Limb (tissue), 2 donors: Measurements from ENCODE around the gene VASN.

Source experiments
- DNase-seq, 2 donors: peaks; one replicate each; pipeline ENCODE4 v3.0.0-alpha.2; 2016; ENCODE audit errors: extremely low spot score in 2 of 2

VASN gene

GRCh38 chr16:4401094-4401501 is 29.4 kb downstream of the VASN start:
- DNase-seq = no peak

DNA sequence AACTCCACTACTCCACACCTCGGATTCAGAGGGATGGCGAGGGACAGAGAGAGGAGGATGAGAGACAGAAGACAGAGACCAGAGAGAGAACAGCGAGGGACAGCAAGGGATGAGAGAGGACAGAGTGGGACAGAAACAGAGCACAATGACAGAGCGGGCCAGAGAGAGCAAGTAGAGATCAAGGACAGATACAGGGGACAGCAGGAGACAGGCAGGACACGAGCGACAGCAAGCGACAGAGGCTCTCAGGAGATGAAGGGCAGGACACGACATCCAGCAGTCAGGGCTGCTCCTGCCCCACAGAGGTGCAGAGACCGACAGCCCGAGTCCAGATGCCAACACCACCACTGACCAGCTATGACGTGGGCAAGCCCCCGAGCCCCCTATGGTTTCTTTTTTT is 29.9 kb downstream of the VASN start:
- DNase-seq = no peak

- DNase-seq = peak; percentile 82 to 94
Observed at GRCh38 chr16:4402439-4403132, 30.9 kb downstream of the VASN start.

DNA sequence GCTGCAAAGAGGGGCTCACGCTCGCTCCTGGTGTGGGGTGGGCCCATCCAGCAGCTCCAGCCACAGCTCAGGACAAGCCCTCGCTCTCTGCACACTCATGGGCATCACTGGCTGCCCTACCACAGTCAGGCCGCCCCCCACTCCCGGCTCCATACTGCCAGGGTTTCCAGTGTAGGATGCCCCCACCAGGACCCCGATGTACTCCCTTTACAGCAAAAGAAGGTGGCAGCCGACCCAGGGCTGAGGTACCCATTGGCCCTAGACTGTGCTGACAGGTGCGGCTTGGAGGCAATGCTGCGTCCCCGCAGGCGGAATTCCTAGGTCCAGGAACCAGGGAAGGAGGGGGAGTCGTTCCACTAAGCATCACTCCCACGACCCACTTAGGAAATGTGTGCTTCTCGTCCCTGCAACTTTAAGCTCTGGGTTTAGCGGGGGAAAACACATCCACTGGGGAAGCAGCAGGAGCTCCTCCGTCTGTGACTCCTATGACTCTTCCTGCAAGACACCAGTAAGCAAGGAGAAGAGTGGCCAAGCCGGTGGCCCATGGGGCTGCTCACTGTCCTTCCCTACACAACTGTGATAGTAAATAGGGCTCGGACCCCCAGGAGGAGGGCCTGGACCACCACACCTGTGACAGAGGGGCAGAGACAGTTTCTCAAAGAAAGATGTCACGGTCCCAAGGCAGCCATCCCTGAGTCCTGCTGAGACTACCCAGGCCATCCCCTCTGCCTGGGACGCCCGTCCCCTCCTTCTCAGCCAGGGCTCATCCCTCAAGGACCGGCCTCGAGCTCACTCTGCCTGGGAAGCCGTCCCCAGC is 31.7 kb downstream of the VASN start:
- peak in 1 of 2 donors; percentile 27 for DNase-seq

GRCh38 chr16:4404247-4404966 is 32.8 kb downstream of the VASN start:
- DNase-seq = peak in 1 of 2 donors; percentile 70

DNA sequence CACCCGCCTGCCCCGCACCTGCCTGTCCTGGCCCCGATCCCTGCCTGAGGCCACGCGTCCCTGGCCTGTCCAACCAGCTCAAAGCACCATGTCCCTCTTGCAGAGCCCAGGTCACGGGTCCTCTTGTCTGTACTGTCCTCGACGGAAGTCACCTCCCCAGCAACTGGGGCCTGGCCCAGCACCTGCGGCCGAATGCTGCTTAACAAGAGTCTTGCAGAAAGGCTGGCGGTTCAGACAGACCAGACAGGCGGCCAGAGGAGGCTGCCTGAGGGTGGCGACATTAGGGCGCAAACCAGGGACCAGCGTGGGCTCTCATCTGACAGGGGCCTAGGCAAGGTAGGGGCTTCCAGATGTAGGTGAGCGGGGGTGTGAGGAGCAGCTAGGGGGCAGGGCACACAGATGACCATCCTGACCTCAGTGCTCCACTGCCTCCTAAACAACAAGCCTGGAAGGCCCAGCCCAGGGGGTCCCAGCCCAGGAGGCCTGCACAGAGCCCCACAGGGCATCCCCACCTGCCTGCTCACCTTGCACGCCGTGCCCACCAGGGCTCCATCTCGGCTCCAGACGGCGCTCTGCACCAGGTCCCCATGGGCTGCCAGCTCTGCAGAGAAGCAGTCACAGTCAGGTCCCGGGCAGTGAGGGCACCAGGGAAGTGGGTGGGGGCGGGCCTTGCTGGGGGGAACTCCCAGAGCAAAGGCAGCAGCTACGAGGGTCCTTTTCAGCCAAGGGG is 33.5 kb downstream of the VASN start:
- peak in 1 of 2 donors; percentile 33 for DNase-seq

DNA sequence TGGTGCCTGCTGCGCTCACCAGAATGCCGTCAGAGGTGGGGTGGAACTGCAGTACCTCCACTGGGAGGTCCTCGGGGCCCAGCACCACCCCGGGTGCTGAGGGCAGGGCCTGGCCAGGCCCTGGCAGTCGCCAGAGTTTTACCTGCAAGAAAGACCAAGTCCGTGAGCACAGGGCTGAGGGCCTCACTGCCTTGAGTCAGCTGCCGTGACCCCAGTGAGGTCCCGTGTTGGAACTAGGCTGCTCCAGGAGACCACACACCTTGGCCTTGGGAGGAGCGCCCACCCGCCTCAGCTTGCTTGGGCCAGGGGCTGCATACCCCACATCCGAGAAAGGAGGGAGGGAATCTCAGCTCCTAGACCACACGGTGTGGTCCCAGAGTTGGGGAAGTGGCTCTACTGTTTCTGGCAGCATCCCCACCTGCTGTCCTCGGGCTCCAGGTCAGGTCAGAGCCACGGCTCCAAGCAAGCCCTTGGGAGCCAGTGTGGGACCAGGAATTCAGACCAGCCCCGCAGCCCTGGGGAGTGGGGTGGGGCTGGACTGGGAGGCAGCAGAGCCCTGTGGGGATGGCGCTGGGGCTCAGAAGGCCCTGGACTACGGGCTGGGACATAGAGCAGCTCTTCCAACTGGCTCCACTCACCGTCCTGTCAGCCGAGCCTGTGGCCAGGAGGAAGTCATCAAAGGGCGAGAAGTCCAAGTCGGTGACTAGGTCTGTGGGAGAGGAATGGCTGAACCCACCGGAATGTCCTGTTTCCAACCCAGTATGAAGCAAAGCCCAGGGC is 36.1 kb downstream of the VASN start:
- DNase-seq = no peak

GRCh38 chr16:4408323-4408690 is 36.7 kb downstream of the VASN start:
- DNase-seq = no peak

- DNase-seq = peak in 1 of 2 donors; percentile 36
Observed at GRCh38 chr16:4409081-4409932, 37.7 kb downstream of the VASN start.

- DNase-seq = peak; percentile 69 to 84
Observed at GRCh38 chr16:4410335-4411075, 38.9 kb downstream of the VASN start.

- peak in 1 of 2 donors; percentile 72 for DNase-seq
Observed at GRCh38 chr16:4411684-4412083, 40.0 kb downstream of the VASN start.

- DNase-seq = no peak
Observed at GRCh38 chr16:4412159-4412558, 40.5 kb downstream of the VASN start.

- no peak for DNase-seq
Observed at GRCh38 chr16:4412854-4413253, 41.2 kb downstream of the VASN start.

GRCh38 chr16:4414187-4414917 is 42.7 kb downstream of the VASN start:
- DNase-seq = no peak

GRCh38 chr16:4415538-4416199 is 44.0 kb downstream of the VASN start:
- peak in 1 of 2 donors; percentile 59 for DNase-seq

DNA sequence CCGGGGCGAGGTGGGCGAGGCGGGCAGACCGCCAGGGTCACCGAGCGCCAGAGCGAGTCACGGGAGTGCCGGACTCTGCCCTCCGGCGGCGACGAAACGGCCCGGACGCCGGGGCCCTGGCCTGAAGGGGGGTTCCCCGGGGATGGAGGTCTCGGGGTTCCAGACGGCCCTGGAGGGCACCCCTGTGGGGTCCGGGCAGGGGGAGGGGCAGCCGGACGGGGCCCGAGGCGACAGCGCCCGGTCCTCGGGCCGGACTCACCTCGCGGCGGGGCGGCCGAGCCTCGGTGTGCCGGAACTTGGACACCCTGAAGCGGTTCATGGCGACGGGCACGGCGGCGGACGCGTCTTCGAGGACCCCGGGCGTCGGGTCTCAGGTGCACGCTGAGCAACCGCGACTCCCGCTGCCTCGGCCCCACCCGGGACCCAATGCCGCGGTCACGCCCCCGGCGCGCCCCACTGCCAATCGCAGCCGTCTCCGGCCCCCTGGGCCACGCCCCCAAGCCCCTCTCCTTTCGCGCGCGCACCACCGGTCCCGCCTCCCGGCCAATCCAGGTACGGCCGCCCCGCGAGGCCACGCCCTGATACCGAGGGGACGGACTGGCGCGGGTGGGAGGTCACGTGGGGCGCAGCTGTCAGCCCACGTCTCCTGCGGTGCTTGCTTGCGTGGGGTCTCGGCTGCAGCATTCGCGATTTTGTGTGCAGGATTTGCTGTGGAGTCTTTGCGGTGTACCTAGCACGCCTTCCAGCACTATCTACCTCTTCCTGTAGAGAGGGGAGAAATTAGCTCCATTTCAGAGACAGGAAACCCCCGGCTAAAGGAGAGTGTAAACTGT is 44.8 kb downstream of the VASN start, which contains the start of gene CORO7:
Gene CORO7, minus strand, starts transcription at position 397 of the 833 bp plus-strand sequence. Its CDS starts 78 bp downstream, at position 319.
- peak; percentile 92 to 97 for DNase-seq
